WTC11 (cell line): Measurements from ENCODE around the gene HIVEP2. TPM values are rescaled to one million over a fixed set of nuclear protein-coding genes. Genes with fewer than 3 reads are reported as not detected.

Experiments used
- ATAC-seq: fragments of 200-7000 bp; cut with Tn5 transposase; 2 replicates; pipeline ENCODE4 v1.10.0; 2021; ENCODE audit warnings: mild to moderate bottlenecking, moderate library complexity
- CTCF ChIA-PET: fragments of 300-600 bp; sonication (Branson Sonifier 250); formaldehyde crosslinking; loops from one replicate; lab custom pipeline; 2021; ENCODE audit warnings: antibody characterized with exemption; lab: Charles Lee
- POLR2A ChIA-PET: fragments of 350-600 bp; sonication (Branson Sonifier 250); formaldehyde crosslinking; loops from one replicate; lab custom pipeline; 2021; ENCODE audit warnings: antibody characterized with exemption; lab: Charles Lee
- DNase-seq: peaks from one replicate; pipeline ENCODE4 v3.0.0; 2021; ENCODE audit warnings: low spot score
- H3K27ac Mint-ChIP-seq: 2 replicates; pipeline ENCODE4 v1.8.0; 2021; ENCODE audit warnings: mixed read lengths
- H3K27me3 Mint-ChIP-seq: 2 replicates; pipeline ENCODE4 v1.8.0; 2021; ENCODE audit warnings: low read depth, mild to moderate bottlenecking, moderate library complexity, mixed read lengths
- H3K36me3 Mint-ChIP-seq: 2 replicates; pipeline ENCODE4 v1.8.0; 2021; ENCODE audit warnings: mixed read lengths
- H3K4me1 Mint-ChIP-seq: 2 replicates; pipeline ENCODE4 v1.8.0; 2022; ENCODE audit warnings: mixed read lengths
- H3K4me3 Mint-ChIP-seq: 2 replicates; pipeline ENCODE4 v1.8.0; 2021; ENCODE audit warnings: mild to moderate bottlenecking, moderate library complexity, mixed read lengths
- H3K9me3 Mint-ChIP-seq: 2 replicates; pipeline ENCODE4 v1.8.0; 2021; ENCODE audit warnings: mixed read lengths
- GABPB1 ChIP-seq: sonication (generic); formaldehyde crosslinking; IDR thresholded peaks from 2 replicates; pipeline ENCODE4 v1.8.1; 2023; ENCODE audit warnings: mild to moderate bottlenecking, missing genetic modification reagents
- KAT7 ChIP-seq: sonication (generic); formaldehyde crosslinking; IDR thresholded peaks from 2 replicates; pipeline ENCODE4 v1.8.1; 2023; ENCODE audit warnings: missing genetic modification reagents, mild to moderate bottlenecking, borderline replicate concordance
- SP1 ChIP-seq: sonication (generic); formaldehyde crosslinking; conservative IDR thresholded peaks from 2 replicates; pipeline ENCODE4 v1.8.1; 2022; ENCODE audit warnings: missing genetic modification reagents
- total RNA-seq: library from RNA; stranded (reverse); gene quantifications from 3 replicates; pipeline ENCODE4 v1.2.3, GENCODE V29; 2021
- TF ChIP-seq, protein P1 (sequence below): sonication (generic); formaldehyde crosslinking; IDR thresholded peaks from 2 replicates; pipeline ENCODE4 v1.8.0; 2023; ENCODE audit warnings: missing genetic modification reagents, mild to moderate bottlenecking, borderline replicate concordance
- TF ChIP-seq, protein P2 (sequence below): sonication (generic); formaldehyde crosslinking; IDR thresholded peaks from 2 replicates; pipeline ENCODE4 v1.8.0; 2023; ENCODE audit warnings: mild to moderate bottlenecking, missing genetic modification reagents
- TF ChIP-seq, protein P3 (sequence below): sonication (generic); formaldehyde crosslinking; IDR thresholded peaks from 2 replicates; pipeline ENCODE4 v1.8.0; 2023; ENCODE audit warnings: missing genetic modification reagents
- TF ChIP-seq, protein P4 (sequence below): fragments of 250-450 bp; sonication (Bioruptor Pico); IDR thresholded peaks from 2 replicates; pipeline ENCODE4 v2.1.2; 2022; ENCODE audit warnings: mild to moderate bottlenecking, moderate library complexity
- TF ChIP-seq, protein P5 (sequence below): sonication (generic); formaldehyde crosslinking; IDR thresholded peaks from 2 replicates; pipeline ENCODE4 v1.8.1; 2023; ENCODE audit warnings: mild to moderate bottlenecking, moderate library complexity, missing genetic modification reagents

Gene HIVEP2
- total RNA-seq, 1 experiment from 2014 or later, result 11.5 TPM

DNA sequence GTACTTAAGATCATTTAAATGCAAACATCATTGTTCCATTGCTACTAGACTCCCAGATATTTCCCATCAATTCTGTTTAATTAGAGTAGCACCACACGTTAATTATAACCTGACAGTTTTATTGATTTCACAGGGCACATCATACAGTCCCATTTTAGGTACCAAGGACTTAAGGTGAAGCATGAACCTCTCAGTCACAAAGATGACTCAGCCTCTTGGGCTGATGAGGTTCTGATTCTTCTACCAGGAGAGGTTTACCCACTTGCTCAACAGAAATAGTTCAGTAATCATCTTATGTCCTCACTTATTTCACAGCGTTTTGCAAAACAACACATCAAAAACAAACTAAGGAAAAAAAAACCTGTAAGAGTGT lies 98.5 kb downstream of the HIVEP2 start (continued):
- TF ChIP-seq, protein P1, sequence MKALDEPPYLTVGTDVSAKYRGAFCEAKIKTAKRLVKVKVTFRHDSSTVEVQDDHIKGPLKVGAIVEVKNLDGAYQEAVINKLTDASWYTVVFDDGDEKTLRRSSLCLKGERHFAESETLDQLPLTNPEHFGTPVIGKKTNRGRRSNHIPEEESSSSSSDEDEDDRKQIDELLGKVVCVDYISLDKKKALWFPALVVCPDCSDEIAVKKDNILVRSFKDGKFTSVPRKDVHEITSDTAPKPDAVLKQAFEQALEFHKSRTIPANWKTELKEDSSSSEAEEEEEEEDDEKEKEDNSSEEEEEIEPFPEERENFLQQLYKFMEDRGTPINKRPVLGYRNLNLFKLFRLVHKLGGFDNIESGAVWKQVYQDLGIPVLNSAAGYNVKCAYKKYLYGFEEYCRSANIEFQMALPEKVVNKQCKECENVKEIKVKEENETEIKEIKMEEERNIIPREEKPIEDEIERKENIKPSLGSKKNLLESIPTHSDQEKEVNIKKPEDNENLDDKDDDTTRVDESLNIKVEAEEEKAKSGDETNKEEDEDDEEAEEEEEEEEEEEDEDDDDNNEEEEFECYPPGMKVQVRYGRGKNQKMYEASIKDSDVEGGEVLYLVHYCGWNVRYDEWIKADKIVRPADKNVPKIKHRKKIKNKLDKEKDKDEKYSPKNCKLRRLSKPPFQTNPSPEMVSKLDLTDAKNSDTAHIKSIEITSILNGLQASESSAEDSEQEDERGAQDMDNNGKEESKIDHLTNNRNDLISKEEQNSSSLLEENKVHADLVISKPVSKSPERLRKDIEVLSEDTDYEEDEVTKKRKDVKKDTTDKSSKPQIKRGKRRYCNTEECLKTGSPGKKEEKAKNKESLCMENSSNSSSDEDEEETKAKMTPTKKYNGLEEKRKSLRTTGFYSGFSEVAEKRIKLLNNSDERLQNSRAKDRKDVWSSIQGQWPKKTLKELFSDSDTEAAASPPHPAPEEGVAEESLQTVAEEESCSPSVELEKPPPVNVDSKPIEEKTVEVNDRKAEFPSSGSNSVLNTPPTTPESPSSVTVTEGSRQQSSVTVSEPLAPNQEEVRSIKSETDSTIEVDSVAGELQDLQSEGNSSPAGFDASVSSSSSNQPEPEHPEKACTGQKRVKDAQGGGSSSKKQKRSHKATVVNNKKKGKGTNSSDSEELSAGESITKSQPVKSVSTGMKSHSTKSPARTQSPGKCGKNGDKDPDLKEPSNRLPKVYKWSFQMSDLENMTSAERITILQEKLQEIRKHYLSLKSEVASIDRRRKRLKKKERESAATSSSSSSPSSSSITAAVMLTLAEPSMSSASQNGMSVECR (CRISPR knock-in tag), result no peak
- no peak for TF ChIP-seq KAT7 (CRISPR knock-in tag)
- TF ChIP-seq, protein P2, sequence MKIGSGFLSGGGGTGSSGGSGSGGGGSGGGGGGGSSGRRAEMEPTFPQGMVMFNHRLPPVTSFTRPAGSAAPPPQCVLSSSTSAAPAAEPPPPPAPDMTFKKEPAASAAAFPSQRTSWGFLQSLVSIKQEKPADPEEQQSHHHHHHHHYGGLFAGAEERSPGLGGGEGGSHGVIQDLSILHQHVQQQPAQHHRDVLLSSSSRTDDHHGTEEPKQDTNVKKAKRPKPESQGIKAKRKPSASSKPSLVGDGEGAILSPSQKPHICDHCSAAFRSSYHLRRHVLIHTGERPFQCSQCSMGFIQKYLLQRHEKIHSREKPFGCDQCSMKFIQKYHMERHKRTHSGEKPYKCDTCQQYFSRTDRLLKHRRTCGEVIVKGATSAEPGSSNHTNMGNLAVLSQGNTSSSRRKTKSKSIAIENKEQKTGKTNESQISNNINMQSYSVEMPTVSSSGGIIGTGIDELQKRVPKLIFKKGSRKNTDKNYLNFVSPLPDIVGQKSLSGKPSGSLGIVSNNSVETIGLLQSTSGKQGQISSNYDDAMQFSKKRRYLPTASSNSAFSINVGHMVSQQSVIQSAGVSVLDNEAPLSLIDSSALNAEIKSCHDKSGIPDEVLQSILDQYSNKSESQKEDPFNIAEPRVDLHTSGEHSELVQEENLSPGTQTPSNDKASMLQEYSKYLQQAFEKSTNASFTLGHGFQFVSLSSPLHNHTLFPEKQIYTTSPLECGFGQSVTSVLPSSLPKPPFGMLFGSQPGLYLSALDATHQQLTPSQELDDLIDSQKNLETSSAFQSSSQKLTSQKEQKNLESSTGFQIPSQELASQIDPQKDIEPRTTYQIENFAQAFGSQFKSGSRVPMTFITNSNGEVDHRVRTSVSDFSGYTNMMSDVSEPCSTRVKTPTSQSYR (CRISPR knock-in tag), result no peak

DNA sequence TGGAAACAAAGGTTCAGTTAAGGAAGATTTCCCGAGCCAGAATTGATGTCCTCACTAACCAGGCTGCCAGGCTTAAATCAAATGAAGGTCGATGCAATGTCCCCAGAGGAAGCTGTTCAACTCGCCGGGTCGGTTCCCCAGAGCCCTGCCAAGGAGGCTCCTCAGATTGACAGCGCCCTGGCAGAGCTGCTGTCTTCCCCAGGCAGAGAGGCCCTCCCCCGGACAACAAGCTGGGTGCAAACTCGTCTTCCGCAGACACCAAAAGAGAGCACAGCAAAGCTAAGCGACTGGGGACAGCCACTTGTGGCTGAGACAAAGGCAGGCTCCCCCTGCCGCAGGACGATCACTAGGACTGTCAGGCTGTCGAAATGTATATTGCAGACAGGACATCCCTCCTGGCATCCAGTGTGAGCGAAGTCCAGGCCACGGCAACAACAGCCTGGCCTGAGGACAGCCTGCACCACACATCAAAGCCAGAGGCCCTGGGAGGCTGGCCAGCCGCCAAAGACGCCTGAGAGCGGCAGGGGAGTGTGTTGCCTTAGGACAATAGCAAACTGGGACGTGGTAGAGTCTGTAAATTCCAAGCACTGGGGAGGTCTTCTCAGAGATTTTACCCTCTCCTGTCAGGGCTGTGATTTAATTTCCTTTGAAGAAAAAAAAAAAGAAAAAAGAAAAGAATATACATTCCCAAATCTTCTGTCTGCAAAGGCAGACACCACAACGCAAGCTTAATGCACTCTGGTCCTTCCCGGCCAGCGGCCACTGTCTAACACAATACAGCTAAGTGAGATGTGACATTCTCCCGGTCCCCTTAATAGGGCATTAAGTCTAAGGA lies 99.1 kb downstream of the HIVEP2 start:
- Mint-ChIP-seq H3K4me3 (peak overlapping the region; percentile 30), H3K27me3 (no peaks in the 10 kb centered on the region), H3K27ac (peak overlapping the region; percentile 51), H3K9me3 (no peaks in the 10 kb centered on the region), H3K4me1 (peaks cover 70% of the 10 kb centered on the region)
- peak; percentile 85 for ATAC-seq
- CTCF ChIA-PET, result interaction anchor here (0.6 to 1.9 kb wide), 3 partner anchors 22 to 39 kb away, joined by 3 to 7 read pairs (median 3); no protein-coding TSS in a partner anchor
- TF ChIP-seq, protein P3, sequence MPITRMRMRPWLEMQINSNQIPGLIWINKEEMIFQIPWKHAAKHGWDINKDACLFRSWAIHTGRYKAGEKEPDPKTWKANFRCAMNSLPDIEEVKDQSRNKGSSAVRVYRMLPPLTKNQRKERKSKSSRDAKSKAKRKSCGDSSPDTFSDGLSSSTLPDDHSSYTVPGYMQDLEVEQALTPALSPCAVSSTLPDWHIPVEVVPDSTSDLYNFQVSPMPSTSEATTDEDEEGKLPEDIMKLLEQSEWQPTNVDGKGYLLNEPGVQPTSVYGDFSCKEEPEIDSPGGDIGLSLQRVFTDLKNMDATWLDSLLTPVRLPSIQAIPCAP (CRISPR knock-in tag), result no peak
- peak; percentile 86 for TF ChIP-seq GABPB1 (CRISPR knock-in tag)
- TF ChIP-seq, all 79 proteins: peak for 1
- no peaks in the 10 kb centered on the region for H3K36me3 Mint-ChIP-seq
- peak; percentile 65 for DNase-seq
- POLR2A ChIA-PET, result interaction anchor here (0.6 kb wide), 1 partner anchor 16 kb away, joined by 3 read pairs; no protein-coding TSS in a partner anchor

DNA sequence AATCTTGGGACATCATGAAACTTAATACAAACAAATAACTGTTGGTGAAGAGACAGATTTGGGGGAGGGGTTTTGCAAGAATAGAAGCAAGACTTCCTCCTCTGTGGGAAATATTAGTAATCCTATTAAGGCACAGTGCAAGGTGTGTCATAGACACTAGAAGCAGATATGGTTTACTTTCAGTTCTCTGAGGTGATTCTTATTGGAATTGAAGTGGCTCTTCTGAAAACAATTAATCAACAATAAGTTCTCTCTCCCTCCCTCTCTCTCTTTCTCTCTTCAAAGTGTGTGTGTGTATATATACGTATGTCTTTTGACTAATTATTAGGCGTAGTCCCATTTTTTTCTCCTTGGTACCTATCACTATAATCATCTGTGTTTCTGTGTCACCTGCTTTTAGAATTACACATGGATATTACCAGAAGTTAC lies 99.8 kb downstream of the HIVEP2 start:
- Mint-ChIP-seq H3K9me3 (no peaks in the 10 kb centered on the region), H3K4me3 (peak overlapping the region; percentile 30; the same call in 1 of the 2 replicates)
- ChIA-PET POLR2A (interaction anchor here (0.6 kb wide), 1 partner anchor 16 kb away, joined by 3 read pairs; no protein-coding TSS in a partner anchor), CTCF (interaction anchor here (0.6 to 1.9 kb wide), 3 partner anchors 21 to 40 kb away, joined by 3 to 7 read pairs (median 3); no protein-coding TSS in a partner anchor)
- TF ChIP-seq, protein P4, sequence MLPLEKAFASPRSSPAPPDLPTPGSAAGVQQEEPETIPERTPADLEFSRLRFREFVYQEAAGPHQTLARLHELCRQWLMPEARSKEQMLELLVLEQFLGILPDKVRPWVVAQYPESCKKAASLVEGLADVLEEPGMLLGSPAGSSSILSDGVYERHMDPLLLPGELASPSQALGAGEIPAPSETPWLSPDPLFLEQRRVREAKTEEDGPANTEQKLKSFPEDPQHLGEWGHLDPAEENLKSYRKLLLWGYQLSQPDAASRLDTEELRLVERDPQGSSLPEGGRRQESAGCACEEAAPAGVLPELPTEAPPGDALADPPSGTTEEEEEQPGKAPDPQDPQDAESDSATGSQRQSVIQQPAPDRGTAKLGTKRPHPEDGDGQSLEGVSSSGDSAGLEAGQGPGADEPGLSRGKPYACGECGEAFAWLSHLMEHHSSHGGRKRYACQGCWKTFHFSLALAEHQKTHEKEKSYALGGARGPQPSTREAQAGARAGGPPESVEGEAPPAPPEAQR, result no peak
- no peak for TF ChIP-seq GABPB1 (CRISPR knock-in tag)
- TF ChIP-seq, protein P5, sequence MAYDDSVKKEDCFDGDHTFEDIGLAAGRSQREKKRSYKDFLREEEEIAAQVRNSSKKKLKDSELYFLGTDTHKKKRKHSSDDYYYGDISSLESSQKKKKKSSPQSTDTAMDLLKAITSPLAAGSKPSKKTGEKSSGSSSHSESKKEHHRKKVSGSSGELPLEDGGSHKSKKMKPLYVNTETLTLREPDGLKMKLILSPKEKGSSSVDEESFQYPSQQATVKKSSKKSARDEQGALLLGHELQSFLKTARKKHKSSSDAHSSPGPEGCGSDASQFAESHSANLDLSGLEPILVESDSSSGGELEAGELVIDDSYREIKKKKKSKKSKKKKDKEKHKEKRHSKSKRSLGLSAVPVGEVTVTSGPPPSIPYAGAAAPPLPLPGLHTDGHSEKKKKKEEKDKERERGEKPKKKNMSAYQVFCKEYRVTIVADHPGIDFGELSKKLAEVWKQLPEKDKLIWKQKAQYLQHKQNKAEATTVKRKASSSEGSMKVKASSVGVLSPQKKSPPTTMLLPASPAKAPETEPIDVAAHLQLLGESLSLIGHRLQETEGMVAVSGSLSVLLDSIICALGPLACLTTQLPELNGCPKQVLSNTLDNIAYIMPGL (CRISPR knock-in tag), result no peak
- TF ChIP-seq SP1, result no peak
- TF ChIP-seq, all 79 proteins: peak for 0
- peak overlapping the region; percentile 51; the same call in 1 of the 2 replicates for H3K27ac Mint-ChIP-seq
- ATAC-seq (no peak), DNase-seq (no peak)
- H3K27me3 Mint-ChIP-seq, result no peaks in the 10 kb centered on the region
- no peaks in the 10 kb centered on the region for H3K36me3 Mint-ChIP-seq
- peaks cover 66% of the 10 kb centered on the region for H3K4me1 Mint-ChIP-seq
